Measurements from ENCODE around the gene TGFB2. TPM values are rescaled to one million over a fixed set of nuclear protein-coding genes. Genes with fewer than 3 reads are reported as not detected.

The TGFB2 gene
- total RNA-seq, 2 experiments from 2014 or later: not detected

GRCh38 chr1:218394989-218395388, 49.9 kb downstream of the TGFB2 start:
- ATAC-seq (no peak), DNase-seq (no peak)
- Mint-ChIP-seq H3K36me3 (no peaks in the 10 kb centered on the region), H3K27ac (no peak overlapping the region), H3K27me3 (peaks cover 3% of the 10 kb centered on the region), H3K4me3 (no peak overlapping the region), H3K9me3 (ENCODE audit: low read depth) (no peaks in the 10 kb centered on the region), H3K4me1 (no peaks in the 10 kb centered on the region)
- CTCF ChIA-PET: no interaction called here

- Mint-ChIP-seq H3K9me3 (ENCODE audit: low read depth) (no peaks in the 10 kb centered on the region), H3K4me1 (no peaks in the 10 kb centered on the region), H3K36me3 (no peaks in the 10 kb centered on the region), H3K4me3 (no peak overlapping the region), H3K27ac (no peak overlapping the region), H3K27me3 (peaks cover 3% of the 10 kb centered on the region)
- no peak for ATAC-seq
- DNase-seq: no peak
- CTCF ChIA-PET: no interaction called here
Observed at GRCh38 chr1:218395916-218396315, 50.8 kb downstream of the TGFB2 start.

GRCh38 chr1:218397752-218398339, 52.7 kb downstream of the TGFB2 start:
- H3K9me3 Mint-ChIP-seq (ENCODE audit: low read depth): no peaks in the 10 kb centered on the region
- CTCF ChIA-PET: no interaction called here
- no peaks in the 10 kb centered on the region for H3K27me3 Mint-ChIP-seq
- ATAC-seq: no peak
- H3K36me3 Mint-ChIP-seq: no peaks in the 10 kb centered on the region
- H3K4me3 Mint-ChIP-seq: no peak overlapping the region
- no peak for DNase-seq
- no peak overlapping the region for H3K27ac Mint-ChIP-seq
- H3K4me1 Mint-ChIP-seq: no peaks in the 10 kb centered on the region

- no peak overlapping the region for H3K4me3 Mint-ChIP-seq
- no peak for DNase-seq
- H3K27ac Mint-ChIP-seq: no peak overlapping the region
- no peak for ATAC-seq
- no peaks in the 10 kb centered on the region for H3K27me3 Mint-ChIP-seq
- CTCF ChIA-PET: no interaction called here
- no peaks in the 10 kb centered on the region for H3K4me1 Mint-ChIP-seq
- H3K9me3 Mint-ChIP-seq (ENCODE audit: low read depth): no peaks in the 10 kb centered on the region
- H3K36me3 Mint-ChIP-seq: no peaks in the 10 kb centered on the region
Observed at GRCh38 chr1:218400624-218401023, 55.5 kb downstream of the TGFB2 start.

GRCh38 chr1:218401441-218401997, 56.4 kb downstream of the TGFB2 start:
- DNase-seq (no peak), ATAC-seq (no peak)
- Mint-ChIP-seq H3K27me3 (peaks cover 7% of the 10 kb centered on the region), H3K4me1 (no peaks in the 10 kb centered on the region), H3K9me3 (ENCODE audit: low read depth) (no peaks in the 10 kb centered on the region), H3K4me3 (no peak overlapping the region), H3K36me3 (no peaks in the 10 kb centered on the region), H3K27ac (no peak overlapping the region)
- CTCF ChIA-PET: no interaction called here

- no peak overlapping the region for H3K27ac Mint-ChIP-seq
- DNase-seq (no peak), ATAC-seq (no peak)
- no peak overlapping the region for H3K4me3 Mint-ChIP-seq
- CTCF ChIA-PET: no interaction called here
- peaks cover 8% of the 10 kb centered on the region for H3K27me3 Mint-ChIP-seq
- no peaks in the 10 kb centered on the region for H3K36me3 Mint-ChIP-seq
- no peaks in the 10 kb centered on the region for H3K4me1 Mint-ChIP-seq
- H3K9me3 Mint-ChIP-seq (ENCODE audit: low read depth): no peaks in the 10 kb centered on the region
Observed at GRCh38 chr1:218401998-218402785, 57.1 kb downstream of the TGFB2 start.

- Mint-ChIP-seq H3K27ac (no peak overlapping the region), H3K4me1 (no peaks in the 10 kb centered on the region), H3K27me3 (peaks cover 8% of the 10 kb centered on the region), H3K4me3 (no peak overlapping the region), H3K36me3 (no peaks in the 10 kb centered on the region), H3K9me3 (ENCODE audit: low read depth) (no peaks in the 10 kb centered on the region)
- DNase-seq: no peak
- no peak for ATAC-seq
- CTCF ChIA-PET: no interaction called here
Observed at GRCh38 chr1:218402786-218403120, 57.6 kb downstream of the TGFB2 start.

GRCh38 chr1:218403300-218403699, 58.2 kb downstream of the TGFB2 start:
- H3K27ac Mint-ChIP-seq: no peak overlapping the region
- ATAC-seq (no peak), DNase-seq (no peak)
- CTCF ChIA-PET: no interaction called here
- H3K4me3 Mint-ChIP-seq: no peak overlapping the region
- H3K36me3 Mint-ChIP-seq: no peaks in the 10 kb centered on the region
- H3K9me3 Mint-ChIP-seq (ENCODE audit: low read depth): no peaks in the 10 kb centered on the region
- peaks cover 8% of the 10 kb centered on the region for H3K27me3 Mint-ChIP-seq
- H3K4me1 Mint-ChIP-seq: no peaks in the 10 kb centered on the region

GRCh38 chr1:218407630-218408029, 62.5 kb downstream of the TGFB2 start:
- H3K36me3 Mint-ChIP-seq: no peaks in the 10 kb centered on the region
- CTCF ChIA-PET: no interaction called here
- peaks cover 12% of the 10 kb centered on the region for H3K27me3 Mint-ChIP-seq
- no peak overlapping the region for H3K4me3 Mint-ChIP-seq
- ATAC-seq (no peak), DNase-seq (no peak)
- no peak overlapping the region for H3K27ac Mint-ChIP-seq
- H3K4me1 Mint-ChIP-seq: no peaks in the 10 kb centered on the region
- no peaks in the 10 kb centered on the region for H3K9me3 Mint-ChIP-seq (ENCODE audit: low read depth)

- DNase-seq: no peak
- Mint-ChIP-seq H3K4me1 (no peaks in the 10 kb centered on the region), H3K27ac (no peak overlapping the region), H3K4me3 (no peak overlapping the region), H3K9me3 (ENCODE audit: low read depth) (no peaks in the 10 kb centered on the region), H3K27me3 (peaks cover 12% of the 10 kb centered on the region), H3K36me3 (no peaks in the 10 kb centered on the region)
- CTCF ChIA-PET: no interaction called here
- no peak for ATAC-seq
Observed at GRCh38 chr1:218408135-218408534, 63.0 kb downstream of the TGFB2 start.

GRCh38 chr1:218408942-218409341, 63.8 kb downstream of the TGFB2 start:
- H3K27me3 Mint-ChIP-seq: peaks cover 12% of the 10 kb centered on the region
- ATAC-seq (no peak), DNase-seq (no peak)
- H3K9me3 Mint-ChIP-seq (ENCODE audit: low read depth): no peaks in the 10 kb centered on the region
- H3K4me1 Mint-ChIP-seq: no peaks in the 10 kb centered on the region
- no peak overlapping the region for H3K27ac Mint-ChIP-seq
- CTCF ChIA-PET: no interaction called here
- H3K4me3 Mint-ChIP-seq: no peak overlapping the region
- no peaks in the 10 kb centered on the region for H3K36me3 Mint-ChIP-seq

GRCh38 chr1:218409946-218410510, 64.9 kb downstream of the TGFB2 start:
- Mint-ChIP-seq H3K9me3 (ENCODE audit: low read depth) (no peaks in the 10 kb centered on the region), H3K27me3 (peaks cover 12% of the 10 kb centered on the region), H3K4me3 (no peak overlapping the region), H3K4me1 (no peaks in the 10 kb centered on the region), H3K27ac (no peak overlapping the region), H3K36me3 (no peaks in the 10 kb centered on the region)
- no peak for ATAC-seq
- DNase-seq: no peak
- CTCF ChIA-PET: no interaction called here

- no peak overlapping the region for H3K4me3 Mint-ChIP-seq
- ATAC-seq (no peak), DNase-seq (no peak)
- peaks cover 9% of the 10 kb centered on the region for H3K27me3 Mint-ChIP-seq
- CTCF ChIA-PET: no interaction called here
- H3K27ac Mint-ChIP-seq: no peak overlapping the region
- no peaks in the 10 kb centered on the region for H3K36me3 Mint-ChIP-seq
- no peaks in the 10 kb centered on the region for H3K9me3 Mint-ChIP-seq (ENCODE audit: low read depth)
- H3K4me1 Mint-ChIP-seq: no peaks in the 10 kb centered on the region
Observed at GRCh38 chr1:218411101-218411500, 66.0 kb downstream of the TGFB2 start.

GRCh38 chr1:218412171-218412570, 67.0 kb downstream of the TGFB2 start:
- H3K4me3 Mint-ChIP-seq: no peak overlapping the region
- H3K36me3 Mint-ChIP-seq: no peaks in the 10 kb centered on the region
- no peak for DNase-seq
- H3K27me3 Mint-ChIP-seq: peaks cover 4% of the 10 kb centered on the region
- no peaks in the 10 kb centered on the region for H3K4me1 Mint-ChIP-seq
- no peak overlapping the region for H3K27ac Mint-ChIP-seq
- no peak for ATAC-seq
- H3K9me3 Mint-ChIP-seq (ENCODE audit: low read depth): no peaks in the 10 kb centered on the region
- CTCF ChIA-PET: no interaction called here

All from activated CD8-positive, alpha-beta memory T cell treated with anti-CD3 and anti-CD28 coated beads, Interleukin-2, amount 10 ng/mL, durations not matched to agents 7 days and 5 days (primary cell).